ENCODE results near the gene ATOX1. TPM values are rescaled to one million over a fixed set of nuclear protein-coding genes. Genes with fewer than 3 reads are reported as not detected.

Gene ATOX1
- total RNA-seq, 1 donor from 2014 or later = 101 TPM

DNA sequence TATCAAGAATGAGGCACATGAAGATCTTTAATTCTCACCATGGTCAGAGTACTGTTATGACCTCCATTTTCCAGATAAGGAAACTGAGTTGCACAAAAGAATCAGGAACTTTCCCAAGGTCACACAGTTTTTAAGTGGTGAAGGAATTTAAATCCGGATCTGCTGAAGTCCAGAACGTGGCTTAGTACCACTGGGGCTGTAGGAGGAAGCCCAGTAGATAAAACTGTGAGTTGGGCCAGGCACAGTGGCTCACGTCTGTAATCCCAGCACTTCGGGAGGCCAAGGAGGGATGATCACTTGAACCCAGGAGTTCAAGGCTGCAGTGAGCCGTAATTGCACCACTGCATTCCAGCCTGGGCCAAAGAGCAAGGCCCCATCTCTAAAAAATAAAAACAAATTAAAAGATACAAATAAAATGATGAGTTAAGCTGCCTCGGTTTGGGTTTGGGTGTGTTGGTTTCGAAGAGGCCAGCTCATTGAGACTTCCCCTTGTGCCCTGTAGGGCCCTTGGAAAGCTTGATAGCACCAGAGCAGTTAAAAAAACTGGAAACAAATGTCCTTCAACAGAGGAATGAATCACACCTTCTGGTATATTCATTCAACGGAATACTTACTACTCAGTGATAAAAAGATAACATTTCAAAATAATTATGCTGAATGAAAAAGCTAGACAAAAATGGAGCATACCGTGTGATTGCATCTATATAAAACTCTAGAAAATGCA is 20.1 kb downstream of the ATOX1 start:
- H3K4me1 Mint-ChIP-seq = peaks cover 31% of the 10 kb centered on the region
- DNase-seq (ENCODE audit: low spot score in 2 of 2, unreplicated experiment in 2 of 2) = no peak
- H3K36me3 Mint-ChIP-seq = peaks cover 6% of the 10 kb centered on the region
- H3K9me3 Mint-ChIP-seq = no peaks in the 10 kb centered on the region
- H3K4me3 Mint-ChIP-seq = no peak overlapping the region
- peak overlapping the region; percentile 88 for H3K27ac Mint-ChIP-seq
- TF ChIP-seq, protein P1, sequence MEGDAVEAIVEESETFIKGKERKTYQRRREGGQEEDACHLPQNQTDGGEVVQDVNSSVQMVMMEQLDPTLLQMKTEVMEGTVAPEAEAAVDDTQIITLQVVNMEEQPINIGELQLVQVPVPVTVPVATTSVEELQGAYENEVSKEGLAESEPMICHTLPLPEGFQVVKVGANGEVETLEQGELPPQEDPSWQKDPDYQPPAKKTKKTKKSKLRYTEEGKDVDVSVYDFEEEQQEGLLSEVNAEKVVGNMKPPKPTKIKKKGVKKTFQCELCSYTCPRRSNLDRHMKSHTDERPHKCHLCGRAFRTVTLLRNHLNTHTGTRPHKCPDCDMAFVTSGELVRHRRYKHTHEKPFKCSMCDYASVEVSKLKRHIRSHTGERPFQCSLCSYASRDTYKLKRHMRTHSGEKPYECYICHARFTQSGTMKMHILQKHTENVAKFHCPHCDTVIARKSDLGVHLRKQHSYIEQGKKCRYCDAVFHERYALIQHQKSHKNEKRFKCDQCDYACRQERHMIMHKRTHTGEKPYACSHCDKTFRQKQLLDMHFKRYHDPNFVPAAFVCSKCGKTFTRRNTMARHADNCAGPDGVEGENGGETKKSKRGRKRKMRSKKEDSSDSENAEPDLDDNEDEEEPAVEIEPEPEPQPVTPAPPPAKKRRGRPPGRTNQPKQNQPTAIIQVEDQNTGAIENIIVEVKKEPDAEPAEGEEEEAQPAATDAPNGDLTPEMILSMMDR (IDR thresholded peaks at IDR 0.05; ENCODE audit: unreplicated experiment) = no peak
- no peaks in the 10 kb centered on the region for H3K27me3 Mint-ChIP-seq (ENCODE audit: low read depth)

DNA sequence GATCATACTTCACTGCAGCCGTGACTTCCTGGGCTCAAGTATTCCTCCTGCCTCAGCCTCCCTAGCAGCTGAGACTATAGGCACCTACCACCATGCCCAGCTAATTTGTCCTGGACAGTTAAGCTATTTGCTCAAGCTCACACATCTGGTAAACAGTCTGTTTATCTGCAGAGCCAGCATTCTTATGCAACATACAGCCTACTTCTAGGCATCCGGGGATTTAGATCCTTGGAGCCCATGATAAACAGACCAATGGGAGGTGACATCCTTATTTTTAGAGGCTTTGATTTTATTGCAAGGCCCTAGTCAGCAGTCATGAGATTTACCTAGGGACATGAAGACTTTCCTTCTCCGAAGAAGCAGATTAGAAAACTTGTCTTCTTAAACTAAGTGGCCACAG is 21.0 kb downstream of the ATOX1 start:
- TF ChIP-seq, protein P1 (IDR thresholded peaks at IDR 0.05; ENCODE audit: unreplicated experiment) = no peak
- Mint-ChIP-seq H3K27ac (peak overlapping the region; percentile 12), H3K36me3 (peaks cover 2% of the 10 kb centered on the region), H3K27me3 (ENCODE audit: low read depth) (no peaks in the 10 kb centered on the region), H3K4me3 (no peak overlapping the region), H3K4me1 (peaks cover 26% of the 10 kb centered on the region), H3K9me3 (no peaks in the 10 kb centered on the region)
- DNase-seq (ENCODE audit: low spot score in 2 of 2, unreplicated experiment in 2 of 2) = no peak

DNA sequence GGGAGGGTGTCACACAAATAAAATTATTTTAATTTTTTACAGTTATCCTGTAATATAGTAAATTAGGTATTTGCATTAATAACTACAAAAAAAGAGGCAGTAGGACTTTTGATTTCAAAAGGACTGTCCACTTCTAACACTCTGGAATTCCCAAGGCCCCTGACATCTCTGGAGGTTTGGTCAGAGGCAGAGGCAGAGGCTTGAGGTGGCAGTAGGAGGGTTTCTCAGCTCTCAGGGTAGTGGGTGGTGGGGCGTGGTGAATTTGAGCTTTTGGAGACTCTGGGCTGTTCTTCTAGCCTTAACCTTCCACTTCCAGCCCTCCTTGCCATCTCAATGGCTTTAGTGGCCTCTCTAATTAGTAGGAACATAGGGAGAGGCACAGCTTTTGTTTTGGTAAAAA is 22.8 kb downstream of the ATOX1 start:
- Mint-ChIP-seq H3K27me3 (ENCODE audit: low read depth) (no peaks in the 10 kb centered on the region), H3K4me1 (peaks cover 18% of the 10 kb centered on the region), H3K4me3 (no peak overlapping the region), H3K36me3 (no peaks in the 10 kb centered on the region), H3K27ac (no peak overlapping the region), H3K9me3 (no peaks in the 10 kb centered on the region)
- TF ChIP-seq, protein P1 (IDR thresholded peaks at IDR 0.05; ENCODE audit: unreplicated experiment) = no peak
- no peak for DNase-seq (ENCODE audit: low spot score in 2 of 2, unreplicated experiment in 2 of 2)

DNA sequence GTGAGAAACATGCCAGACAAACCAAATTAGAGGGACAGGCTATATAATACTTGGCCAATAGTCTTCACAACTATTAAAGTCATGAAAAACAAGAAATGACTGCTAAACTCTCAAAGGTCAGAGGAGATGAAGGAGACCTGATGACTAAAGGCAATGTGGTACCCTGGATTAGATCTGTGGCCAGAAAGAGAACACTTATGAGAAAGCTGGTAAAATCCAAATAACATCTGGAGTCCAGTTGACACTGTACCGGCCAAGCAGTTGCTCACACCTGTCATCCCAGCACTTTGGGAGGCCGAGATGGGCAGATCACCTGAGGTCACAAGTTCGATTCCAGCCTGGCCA is 24.4 kb downstream of the ATOX1 start:
- Mint-ChIP-seq H3K36me3 (peaks cover 9% of the 10 kb centered on the region), H3K27ac (no peak overlapping the region), H3K9me3 (peaks cover 12% of the 10 kb centered on the region), H3K27me3 (ENCODE audit: low read depth) (no peaks in the 10 kb centered on the region), H3K4me3 (no peak overlapping the region), H3K4me1 (peaks cover 3% of the 10 kb centered on the region)
- TF ChIP-seq, protein P1 (IDR thresholded peaks at IDR 0.05; ENCODE audit: unreplicated experiment) = no peak
- DNase-seq (ENCODE audit: low spot score in 2 of 2, unreplicated experiment in 2 of 2) = no peak

DNA sequence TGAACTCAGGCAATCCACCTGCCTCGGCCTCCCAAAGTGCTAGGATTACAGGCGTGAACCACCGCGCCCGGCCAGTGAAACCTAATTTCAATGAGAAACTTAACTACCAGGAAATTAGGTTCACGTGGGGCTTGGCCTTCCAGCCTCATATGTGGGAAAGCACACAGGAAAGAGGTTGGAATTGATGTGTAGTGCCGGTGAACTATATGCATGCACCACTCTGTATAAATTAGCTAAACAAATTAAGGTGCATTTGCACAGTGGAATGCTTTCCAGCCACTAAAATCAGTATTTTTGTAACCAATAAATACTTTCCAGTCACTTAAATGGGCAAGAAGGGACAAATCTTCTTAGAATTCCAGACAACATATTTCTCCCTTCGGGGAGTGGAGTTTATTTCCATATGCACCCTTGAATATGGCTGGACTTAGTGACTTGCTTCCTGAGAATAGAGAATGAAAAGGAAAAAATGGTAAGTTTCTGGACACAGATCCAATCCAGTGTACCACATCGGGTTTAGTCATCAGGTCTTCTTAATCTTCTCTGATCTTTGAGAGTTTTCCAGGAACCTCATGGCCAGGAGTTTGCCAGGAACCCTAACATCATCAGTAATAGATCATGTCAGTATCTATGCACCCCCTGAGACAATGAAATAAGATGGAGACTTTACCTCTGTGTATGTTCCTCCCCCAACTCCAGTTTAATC is 24.9 kb downstream of the ATOX1 start:
- Mint-ChIP-seq H3K4me1 (peaks cover 2% of the 10 kb centered on the region), H3K9me3 (peaks cover 12% of the 10 kb centered on the region), H3K4me3 (no peak overlapping the region), H3K27ac (no peak overlapping the region), H3K36me3 (peaks cover 9% of the 10 kb centered on the region), H3K27me3 (ENCODE audit: low read depth) (no peaks in the 10 kb centered on the region)
- no peak for DNase-seq (ENCODE audit: low spot score in 2 of 2, unreplicated experiment in 2 of 2)
- TF ChIP-seq, protein P1 (IDR thresholded peaks at IDR 0.05; ENCODE audit: unreplicated experiment) = no peak
